Measurements from ENCODE around the gene DXO. TPM values are rescaled to one million over a fixed set of nuclear protein-coding genes. Genes with fewer than 3 reads are reported as not detected.

Gene DXO
- total RNA-seq, 1 experiment from 2014 or later: 16.4 TPM

DNA sequence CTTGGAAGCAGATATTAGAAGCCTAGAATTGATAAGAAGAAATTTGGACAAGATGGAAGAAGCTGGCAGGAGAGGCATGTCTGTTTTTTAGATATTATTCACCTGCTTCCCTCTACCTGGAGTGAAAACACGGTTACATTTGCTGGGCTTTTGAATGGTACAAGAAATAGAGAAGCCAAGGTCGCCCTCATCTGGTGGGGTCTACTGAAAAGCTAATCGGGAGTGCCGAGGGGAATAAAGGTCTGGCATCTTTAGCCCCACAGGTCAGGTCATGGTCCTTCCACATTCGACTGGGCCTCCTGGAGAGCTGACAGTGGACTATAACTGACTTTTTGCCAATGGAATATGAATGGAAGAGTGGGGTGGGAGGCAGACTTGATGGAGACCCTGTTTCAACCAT is 49.0 kb downstream of the DXO start:
- no peak overlapping the region for H3K4me2 ChIP-seq (ENCODE audit: low read length)
- H3K9me2 ChIP-seq (ENCODE audit: insufficient read depth): no peaks in the 10 kb centered on the region
- no peaks in the 10 kb centered on the region for H3K4me1 ChIP-seq (ENCODE audit: control insufficient read depth in 1 of 2, insufficient read depth in 2 of 2, low read length in 2 of 2)
- H3K27ac ChIP-seq (ENCODE audit: low read depth, low read length): no peak overlapping the region
- TF ChIP-seq, protein P1, sequence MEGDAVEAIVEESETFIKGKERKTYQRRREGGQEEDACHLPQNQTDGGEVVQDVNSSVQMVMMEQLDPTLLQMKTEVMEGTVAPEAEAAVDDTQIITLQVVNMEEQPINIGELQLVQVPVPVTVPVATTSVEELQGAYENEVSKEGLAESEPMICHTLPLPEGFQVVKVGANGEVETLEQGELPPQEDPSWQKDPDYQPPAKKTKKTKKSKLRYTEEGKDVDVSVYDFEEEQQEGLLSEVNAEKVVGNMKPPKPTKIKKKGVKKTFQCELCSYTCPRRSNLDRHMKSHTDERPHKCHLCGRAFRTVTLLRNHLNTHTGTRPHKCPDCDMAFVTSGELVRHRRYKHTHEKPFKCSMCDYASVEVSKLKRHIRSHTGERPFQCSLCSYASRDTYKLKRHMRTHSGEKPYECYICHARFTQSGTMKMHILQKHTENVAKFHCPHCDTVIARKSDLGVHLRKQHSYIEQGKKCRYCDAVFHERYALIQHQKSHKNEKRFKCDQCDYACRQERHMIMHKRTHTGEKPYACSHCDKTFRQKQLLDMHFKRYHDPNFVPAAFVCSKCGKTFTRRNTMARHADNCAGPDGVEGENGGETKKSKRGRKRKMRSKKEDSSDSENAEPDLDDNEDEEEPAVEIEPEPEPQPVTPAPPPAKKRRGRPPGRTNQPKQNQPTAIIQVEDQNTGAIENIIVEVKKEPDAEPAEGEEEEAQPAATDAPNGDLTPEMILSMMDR (IDR thresholded peaks at IDR 0.05 in 2 of 3, conservative IDR thresholded peaks at IDR 0.05 in 1 of 3; ENCODE audit: borderline replicate concordance in 1 of 3, insufficient read depth in 1 of 3, low read depth in 2 of 3, low read length in 2 of 3): peak in 2 of 3 experiments; percentile 39 to 54; a peak in 4 of 6 replicates
- TF ChIP-seq ZNF274 (IDR thresholded peaks at IDR 0.05; ENCODE audit: low read depth, low read length) (no peak), RAD21 (IDR thresholded peaks at IDR 0.05; ENCODE audit: low read depth) (peak; percentile 77)
- H3K9ac ChIP-seq (ENCODE audit: low read length): no peak overlapping the region
- H3K9me3 ChIP-seq (ENCODE audit: control insufficient read depth in 1 of 2, insufficient read depth in 1 of 2, low read depth in 1 of 2, low read length in 2 of 2): no peaks in the 10 kb centered on the region
- H2AFZ ChIP-seq (ENCODE audit: low read depth, low read length, poor library complexity, severe bottlenecking): no peak overlapping the region
- intact Hi-C loops (cut with micrococcal nuclease): no loop called here
- no peak overlapping the region for H3K4me3 ChIP-seq (replicated peaks in 1 of 2; ENCODE audit: low read depth in 1 of 2, low read length in 2 of 2)
- BruUV-seq (replicated peaks): no TSS peak
- H4K20me1 ChIP-seq (ENCODE audit: insufficient read depth): no peaks in the 10 kb centered on the region
- ChIA-PET CTCF (interaction anchor here (0.7 to 1.3 kb wide), 6 partner anchors 29 to 153 kb away, joined by 3 to 6 read pairs (median 3); partner anchors contain the start of gene VARS1), RAD21 (ENCODE audit: low non-redundant PET in 1 of 2, low total read pairs in 2 of 2, uncharacterized antibody in 2 of 2, unreplicated experiment in 2 of 2) (interaction anchor here in 1 of 2 experiments (0.6 kb wide), 1 partner anchor 284 kb away, joined by 3 read pairs; no protein-coding TSS in a partner anchor), POLR2A (interaction anchor here (1.0 to 1.3 kb wide), 2 partner anchors 60 to 95 kb away, joined by 3 read pairs; partner anchors contain the start of genes HSPA1B and NEU1)
- no peaks in the 10 kb centered on the region for H3K79me2 ChIP-seq (ENCODE audit: insufficient read depth, low read length)
- no peaks in the 10 kb centered on the region for H3K36me3 ChIP-seq (ENCODE audit: control insufficient read depth in 1 of 2, insufficient read depth in 2 of 2, low read length in 2 of 2)
- peak; percentile 68; the same call in 1 of the 2 replicates for ATAC-seq
- DNase-seq (ENCODE audit: low read depth, low spot score): peak; percentile 42
- H3K27me3 ChIP-seq (ENCODE audit: insufficient read depth, low read length): no peaks in the 10 kb centered on the region

DNA sequence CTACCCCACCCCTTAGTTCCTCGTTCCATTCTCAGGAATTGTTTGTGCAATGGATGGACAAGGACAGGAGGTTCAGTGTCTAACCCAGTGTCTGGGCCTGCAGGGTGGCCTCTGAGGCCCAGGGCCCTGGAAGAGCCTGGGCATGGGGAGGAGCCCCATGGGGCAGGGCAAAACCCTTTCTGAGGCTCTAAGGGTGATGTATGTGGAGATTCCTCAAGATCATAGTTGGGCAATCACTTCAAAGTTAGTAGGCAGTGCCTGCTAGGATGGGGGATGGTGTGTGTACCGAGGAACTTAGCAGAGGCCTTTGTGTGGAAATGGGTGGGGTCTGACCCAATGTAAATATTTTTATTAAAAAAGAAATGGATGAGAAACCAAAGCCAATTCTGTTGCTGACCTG is 51.1 kb downstream of the DXO start:
- no peaks in the 10 kb centered on the region for H3K79me2 ChIP-seq (ENCODE audit: insufficient read depth, low read length)
- H3K9ac ChIP-seq (ENCODE audit: low read length): no peak overlapping the region
- H3K27ac ChIP-seq (ENCODE audit: low read depth, low read length): no peak overlapping the region
- peaks cover 0 to 1% of the 10 kb centered on the region in 2 experiments; a peak in 1 of 4 replicates for H3K4me1 ChIP-seq (ENCODE audit: control insufficient read depth in 1 of 2, insufficient read depth in 2 of 2, low read length in 2 of 2)
- no TSS peak for BruUV-seq (replicated peaks)
- CTCF ChIA-PET: no interaction called here
- no peaks in the 10 kb centered on the region for H4K20me1 ChIP-seq (ENCODE audit: insufficient read depth)
- H3K27me3 ChIP-seq (ENCODE audit: insufficient read depth, low read length): no peaks in the 10 kb centered on the region
- H3K9me2 ChIP-seq (ENCODE audit: insufficient read depth): no peaks in the 10 kb centered on the region
- no peaks in the 10 kb centered on the region for H3K36me3 ChIP-seq (ENCODE audit: control insufficient read depth in 1 of 2, insufficient read depth in 2 of 2, low read length in 2 of 2)
- no peak overlapping the region for H3K4me2 ChIP-seq (ENCODE audit: low read length)
- POLR2A ChIA-PET: no interaction called here
- H3K4me3 ChIP-seq (replicated peaks in 1 of 2; ENCODE audit: low read depth in 1 of 2, low read length in 2 of 2): no peak overlapping the region
- RAD21 ChIA-PET (ENCODE audit: low non-redundant PET in 1 of 2, low total read pairs in 2 of 2, uncharacterized antibody in 2 of 2, unreplicated experiment in 2 of 2): no interaction called here
- intact Hi-C loops (cut with micrococcal nuclease): no loop called here
- no peak for DNase-seq (ENCODE audit: low read depth, low spot score)
- no peaks in the 10 kb centered on the region; a peak in 1 of 4 replicates for H3K9me3 ChIP-seq (ENCODE audit: control insufficient read depth in 1 of 2, insufficient read depth in 1 of 2, low read depth in 1 of 2, low read length in 2 of 2)
- ATAC-seq: no peak
- H2AFZ ChIP-seq (ENCODE audit: low read depth, low read length, poor library complexity, severe bottlenecking): no peak overlapping the region
- TF ChIP-seq, protein P1 (IDR thresholded peaks at IDR 0.05 in 2 of 3, conservative IDR thresholded peaks at IDR 0.05 in 1 of 3; ENCODE audit: borderline replicate concordance in 1 of 3, insufficient read depth in 1 of 3, low read depth in 2 of 3, low read length in 2 of 3): no peak
- TF ChIP-seq JUND (IDR thresholded peaks at IDR 0.05) (no peak), SRF (IDR thresholded peaks at IDR 0.05; ENCODE audit: low read depth) (no peak), ZNF274 (IDR thresholded peaks at IDR 0.05; ENCODE audit: low read depth, low read length) (no peak), FOSL1 (IDR thresholded peaks at IDR 0.05; ENCODE audit: low read depth) (no peak), CBX3 (IDR thresholded peaks at IDR 0.05; ENCODE audit: low read depth) (no peak), ZFX (IDR thresholded peaks at IDR 0.05) (no peak), ZBTB33 (IDR thresholded peaks at IDR 0.05; ENCODE audit: extremely low read depth, insufficient replicate concordance, low read length) (no peak), TCF7L2 (IDR thresholded peaks at IDR 0.05; ENCODE audit: borderline replicate concordance, extremely low read depth, insufficient read depth, insufficient read length) (no peak), EZH2phosphoT487 (IDR thresholded peaks at IDR 0.05; ENCODE audit: borderline replicate concordance) (no peak), POLR2A (IDR thresholded peaks at IDR 0.05; ENCODE audit: borderline replicate concordance, extremely low read depth, insufficient read depth, insufficient read length) (no peak), RAD21 (IDR thresholded peaks at IDR 0.05; ENCODE audit: low read depth) (no peak)
- TF ChIP-seq, protein P2, sequence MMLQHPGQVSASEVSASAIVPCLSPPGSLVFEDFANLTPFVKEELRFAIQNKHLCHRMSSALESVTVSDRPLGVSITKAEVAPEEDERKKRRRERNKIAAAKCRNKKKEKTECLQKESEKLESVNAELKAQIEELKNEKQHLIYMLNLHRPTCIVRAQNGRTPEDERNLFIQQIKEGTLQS (IDR thresholded peaks at IDR 0.05): no peak
